HUES64 (cell line): ENCODE results near the gene CHRNA7.
"Not testable (repeated sequence)": the region's sequence is repeated elsewhere in the genome, so short reads cannot be mapped to it uniquely, and the experiment has no call there.

ENCODE experiments used
- H3K27ac ChIP-seq: 2 replicates; pipeline ENCODE4 v1.7.0; 2013; ENCODE audit warnings: low read depth, low read length, inconsistent platforms
- H3K27me3 ChIP-seq: 2 replicates; pipeline ENCODE4 v1.6.1; 2013; ENCODE audit warnings: mild to moderate bottlenecking, low read length; ENCODE audit not compliant: insufficient read depth
- H3K36me3 ChIP-seq: 2 replicates; pipeline ENCODE4 v1.6.1; 2013; ENCODE audit warnings: mild to moderate bottlenecking, low read length; ENCODE audit not compliant: insufficient read depth
- H3K4me1 ChIP-seq: 2 replicates; pipeline ENCODE4 v1.6.1; 2013; ENCODE audit warnings: mild to moderate bottlenecking, low read length, moderate library complexity; ENCODE audit not compliant: insufficient read depth
- H3K4me3 ChIP-seq: 2 replicates; pipeline ENCODE4 v1.5.1; 2013; ENCODE audit warnings: mild to moderate bottlenecking, low read length, moderate library complexity
- H3K9ac ChIP-seq: 2 replicates; pipeline ENCODE4 v1.6.1; 2013; ENCODE audit warnings: mild to moderate bottlenecking, low read depth, low read length
- H3K9me3 ChIP-seq: 2 replicates; pipeline ENCODE4 v1.6.1; 2013; ENCODE audit warnings: low read depth, low read length; ENCODE audit not compliant: insufficient read depth
- WGBS: fragments of 150-250, 120-280 bp; methylation state at CpG from one replicate; pipeline ENCODE4 v1.1.7; 2013; ENCODE audit warnings: missing lambda C conversion rate; 5-methylcytosine and 5-hydroxymethylcytosine counted together

Gene CHRNA7

DNA sequence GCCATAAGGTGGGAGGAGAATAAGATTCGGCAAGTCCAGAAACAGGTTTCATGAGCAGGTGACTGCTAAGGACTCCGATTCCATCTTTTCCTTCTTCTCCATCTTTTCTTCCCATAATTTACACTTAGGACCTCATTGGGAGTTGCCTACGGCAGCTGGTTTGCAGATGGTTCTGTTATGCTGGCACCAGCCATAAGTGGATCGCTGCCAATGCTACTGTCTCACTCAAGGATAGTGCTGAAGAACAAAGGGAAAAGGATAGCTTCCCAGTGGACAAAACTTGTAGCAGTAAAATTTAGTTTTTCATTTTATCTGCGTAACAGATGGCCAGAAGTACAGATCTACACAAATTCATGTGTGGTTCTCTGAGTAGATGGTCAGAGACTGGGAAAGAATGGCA is 178.8 kb downstream of the CHRNA7 start:
- H3K36me3 ChIP-seq, H3K27ac ChIP-seq, H3K4me1 ChIP-seq, H3K4me3 ChIP-seq, H3K9ac ChIP-seq, H3K27me3 ChIP-seq, H3K9me3 ChIP-seq: not testable (repeated sequence)
- no CpG with 5 or more reads among the region's 5 CpGs for WGBS

DNA sequence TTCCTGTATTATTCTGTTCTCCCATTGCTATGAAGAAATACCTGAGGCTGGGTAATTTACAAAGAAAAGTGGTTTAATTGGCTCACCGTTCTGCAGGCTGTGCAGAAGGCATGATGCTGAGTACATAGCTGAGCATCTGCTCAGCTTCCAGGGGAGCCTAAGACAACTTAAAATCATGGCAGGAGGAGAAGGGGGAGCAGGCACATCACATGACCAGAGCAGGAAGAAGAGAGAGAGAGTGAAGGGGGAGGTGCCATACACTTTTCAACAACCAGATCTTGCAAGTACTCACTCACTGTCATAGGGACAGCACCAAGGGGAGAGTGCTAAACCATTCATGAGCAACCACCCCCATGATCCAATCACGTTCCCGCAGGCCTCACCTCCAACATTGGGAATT is 188.4 kb downstream of the CHRNA7 start:
- H3K9ac ChIP-seq: no peak overlapping the region
- H3K27me3 ChIP-seq: no peaks in the 10 kb centered on the region
- 67% methylated on average over 3 of the region's 3 CpGs for WGBS
- H3K36me3 ChIP-seq: no peaks in the 10 kb centered on the region
- no peak overlapping the region for H3K27ac ChIP-seq
- H3K4me3 ChIP-seq: no peak overlapping the region
- H3K4me1 ChIP-seq: no peaks in the 10 kb centered on the region
- H3K9me3 ChIP-seq: no peaks in the 10 kb centered on the region
